Type B pancreatic cell (in vitro differentiated cells): ENCODE data around the gene POLA1. TPM values are rescaled to one million over a fixed set of nuclear protein-coding genes. Genes with fewer than 3 reads are reported as not detected.

ENCODE experiments used
- DNase-seq: peaks from one replicate; pipeline ENCODE4 v3.0.0; 2021; ENCODE audit warnings: mixed read lengths; ENCODE audit not compliant: unreplicated experiment; ENCODE audit errors: extremely low spot score
- H3K27ac Mint-ChIP-seq: 2 replicates; pipeline ENCODE4 v1.8.0; 2021; ENCODE audit warnings: mild to moderate bottlenecking, mixed read lengths
- H3K27me3 Mint-ChIP-seq: 2 replicates; pipeline ENCODE4 v1.8.0; 2021; ENCODE audit warnings: mixed read lengths
- H3K36me3 Mint-ChIP-seq: 2 replicates; pipeline ENCODE4 v1.8.0; 2021; ENCODE audit warnings: mixed read lengths
- H3K4me1 Mint-ChIP-seq: one replicate; pipeline ENCODE4 v1.8.0; 2021; ENCODE audit warnings: mixed read lengths; ENCODE audit not compliant: unreplicated experiment
- H3K4me3 Mint-ChIP-seq: 2 replicates; pipeline ENCODE4 v1.8.0; 2021; ENCODE audit warnings: mild to moderate bottlenecking, mixed read lengths
- H3K9me3 Mint-ChIP-seq: 2 replicates; pipeline ENCODE4 v1.8.0; 2021; ENCODE audit warnings: mixed read lengths
- CTCF ChIP-seq: fragments of 200-600 bp; sonication (generic); conservative IDR thresholded peaks from 2 replicates; pipeline ENCODE4 v1.5.0; 2021; ENCODE audit warnings: antibody characterized with exemption, mild to moderate bottlenecking
- total RNA-seq: library from RNA; stranded (reverse); gene quantifications from 2 replicates; pipeline ENCODE4 v1.2.1, GENCODE V29; 2021; ENCODE audit warnings: low replicate concordance

The POLA1 gene
- total RNA-seq, 1 donor from 2014 or later, result 44.4 TPM

GRCh38 chrX:24877854-24878650, 184.3 kb downstream of the POLA1 start:
- H3K9me3 Mint-ChIP-seq, result no peaks in the 10 kb centered on the region
- no peaks in the 10 kb centered on the region for H3K27me3 Mint-ChIP-seq
- no peak for TF ChIP-seq CTCF
- H3K36me3 Mint-ChIP-seq, result peaks cover 6% of the 10 kb centered on the region
- no peak for DNase-seq
- H3K4me3 Mint-ChIP-seq, result peak overlapping the region; percentile 35
- H3K4me1 Mint-ChIP-seq, result peaks cover 37% of the 10 kb centered on the region
- peak overlapping the region; percentile 52 for H3K27ac Mint-ChIP-seq

DNA sequence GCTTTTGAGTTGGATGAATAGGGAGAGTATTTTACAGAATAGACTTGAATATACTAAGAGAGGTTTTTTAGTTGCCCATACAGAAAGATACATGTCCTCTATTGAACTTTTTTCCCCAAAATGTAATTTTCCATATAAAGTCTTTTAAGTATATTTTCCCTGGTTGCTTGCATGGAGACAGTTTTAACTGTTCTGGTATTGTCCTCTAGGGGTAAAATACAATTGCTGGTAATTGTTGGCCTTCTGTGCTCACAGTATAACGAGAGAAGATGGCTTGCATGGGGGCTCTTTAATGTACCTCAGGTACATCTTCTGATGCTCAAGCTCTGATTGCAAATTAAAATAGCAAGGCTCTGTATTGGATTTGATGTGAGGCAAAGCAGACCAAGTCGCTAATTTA, 186.0 kb downstream of the POLA1 start:
- TF ChIP-seq CTCF, result peak; percentile 62
- no peaks in the 10 kb centered on the region for H3K27me3 Mint-ChIP-seq

DNA sequence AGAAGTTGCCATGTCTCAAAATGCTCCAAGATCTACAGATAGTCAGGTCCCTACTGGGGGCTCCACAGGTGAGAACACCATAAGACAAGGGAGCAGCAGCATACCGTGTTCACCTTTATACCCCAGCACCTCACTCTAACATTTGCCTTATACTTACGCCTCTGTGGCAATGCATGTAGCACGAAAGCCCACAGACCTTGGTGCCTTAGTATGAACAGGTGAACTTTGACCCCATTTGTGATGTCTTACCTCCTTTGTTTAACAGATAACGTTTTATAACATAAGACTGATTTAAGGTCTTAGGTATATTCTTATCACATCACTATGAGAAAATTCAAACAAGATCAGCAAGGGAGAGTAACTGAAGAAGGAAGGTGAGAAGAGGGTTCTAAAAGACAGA, 193.2 kb downstream of the POLA1 start:
- Mint-ChIP-seq H3K4me3 (no peak overlapping the region), H3K27ac (no peak overlapping the region), H3K36me3 (peaks cover 20% of the 10 kb centered on the region), H3K4me1 (no peaks in the 10 kb centered on the region), H3K27me3 (no peaks in the 10 kb centered on the region), H3K9me3 (no peaks in the 10 kb centered on the region)
- DNase-seq, result no peak
- no peak for TF ChIP-seq CTCF

More for the DNA sequence above, 186.0 kb downstream of the POLA1 start:
- H3K9me3 Mint-ChIP-seq, result no peaks in the 10 kb centered on the region
- peaks cover 37% of the 10 kb centered on the region for H3K4me1 Mint-ChIP-seq
- H3K36me3 Mint-ChIP-seq, result peaks cover 6% of the 10 kb centered on the region
- no peak for DNase-seq
- H3K27ac Mint-ChIP-seq, result no peak overlapping the region
- no peak overlapping the region for H3K4me3 Mint-ChIP-seq

DNA sequence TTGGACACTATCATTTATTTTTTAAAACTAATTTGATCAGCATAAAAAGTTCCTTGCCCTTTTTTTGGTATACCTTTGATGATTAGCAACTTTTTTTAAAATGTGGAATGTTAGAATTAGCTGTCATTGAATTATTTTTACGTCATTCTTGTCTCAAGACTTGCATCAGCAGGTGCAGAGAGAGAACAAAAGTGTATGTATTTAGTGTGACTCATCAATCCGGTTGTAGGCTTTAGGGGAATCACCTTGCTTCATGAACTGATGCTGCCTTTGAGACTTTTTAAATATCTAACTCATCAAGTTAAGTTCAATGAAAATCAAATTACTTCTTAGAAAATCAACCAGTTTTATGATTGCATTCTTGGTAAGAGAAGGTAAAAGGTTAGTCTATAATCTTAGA, 197.0 kb downstream of the POLA1 start:
- H3K4me1 Mint-ChIP-seq, result no peaks in the 10 kb centered on the region
- no peaks in the 10 kb centered on the region for H3K9me3 Mint-ChIP-seq
- DNase-seq, result no peak
- TF ChIP-seq CTCF, result no peak
- no peaks in the 10 kb centered on the region for H3K27me3 Mint-ChIP-seq
- H3K36me3 Mint-ChIP-seq, result peaks cover 42% of the 10 kb centered on the region
- no peak overlapping the region for H3K4me3 Mint-ChIP-seq
- H3K27ac Mint-ChIP-seq, result no peak overlapping the region

DNA sequence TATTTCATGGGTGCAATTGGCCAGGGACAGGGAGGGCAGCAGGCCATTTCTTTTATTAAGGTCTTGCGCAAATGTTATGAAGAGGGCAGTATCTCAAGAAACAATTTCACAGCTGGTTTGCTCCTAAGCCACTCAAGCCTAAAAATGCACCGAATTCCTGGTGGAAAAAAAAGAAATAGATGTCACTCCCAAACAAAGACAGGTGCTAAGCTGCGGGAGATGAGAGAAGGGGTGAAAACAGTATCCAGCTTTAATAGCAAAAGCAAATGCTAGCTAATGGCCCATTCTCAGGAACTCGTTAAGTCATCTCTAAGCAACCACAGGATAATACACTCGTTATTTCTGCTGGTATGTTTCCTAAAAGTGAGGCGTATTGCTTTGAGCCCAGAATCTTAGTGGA, 205.7 kb downstream of the POLA1 start:
- Mint-ChIP-seq H3K36me3 (peaks cover 24% of the 10 kb centered on the region), H3K9me3 (no peaks in the 10 kb centered on the region), H3K27me3 (no peaks in the 10 kb centered on the region), H3K27ac (no peak overlapping the region), H3K4me3 (no peak overlapping the region), H3K4me1 (no peaks in the 10 kb centered on the region)
- DNase-seq, result no peak
- TF ChIP-seq CTCF, result no peak
